KG1 (cell line): ENCODE results near the gene NUDT12.

Experiments used
- DNase-seq: peaks from one replicate; lab custom pipeline; 2025; lab: John Stamatoyannopoulos, UW

The NUDT12 gene

GRCh38 chr5:103541114-103541513 lies 21.5 kb downstream of the NUDT12 start:
- no peak for DNase-seq

- DNase-seq = no peak
These were observed 22.9 kb downstream of the NUDT12 start for GRCh38 chr5:103539376-103540330.

GRCh38 chr5:103532086-103532734 lies 30.4 kb downstream of the NUDT12 start:
- DNase-seq = no peak

GRCh38 chr5:103526164-103526915 lies 36.2 kb downstream of the NUDT12 start:
- DNase-seq = no peak

GRCh38 chr5:103525361-103525760 lies 37.2 kb downstream of the NUDT12 start:
- no peak for DNase-seq

GRCh38 chr5:103523319-103523718 lies 39.3 kb downstream of the NUDT12 start:
- no peak for DNase-seq

- no peak for DNase-seq
These were observed 40.0 kb downstream of the NUDT12 start for GRCh38 chr5:103522586-103522985.

GRCh38 chr5:103519550-103519949 lies 43.0 kb downstream of the NUDT12 start:
- DNase-seq = no peak

GRCh38 chr5:103514371-103514770 lies 48.2 kb downstream of the NUDT12 start:
- DNase-seq = no peak

GRCh38 chr5:103513701-103514100 lies 48.9 kb downstream of the NUDT12 start:
- no peak for DNase-seq

GRCh38 chr5:103512500-103512899 lies 50.1 kb downstream of the NUDT12 start:
- no peak for DNase-seq

GRCh38 chr5:103511554-103511885 lies 51.1 kb downstream of the NUDT12 start:
- no peak for DNase-seq

- no peak for DNase-seq
These were observed 51.6 kb downstream of the NUDT12 start for GRCh38 chr5:103510851-103511553.

GRCh38 chr5:103505581-103506305 lies 56.8 kb downstream of the NUDT12 start:
- DNase-seq = no peak

GRCh38 chr5:103503066-103503465 lies 59.5 kb downstream of the NUDT12 start:
- no peak for DNase-seq

- no peak for DNase-seq
These were observed 59.9 kb downstream of the NUDT12 start for GRCh38 chr5:103502662-103503061.
